Measurements from ENCODE around the gene FUZ. TPM values are rescaled to one million over a fixed set of nuclear protein-coding genes. Genes with fewer than 3 reads are reported as not detected.

The FUZ gene
- total RNA-seq, 2 donors from 2014 or later: 8.9 to 24.1 TPM

- Histone ChIP-seq H3K4me1 (no peaks in the 10 kb centered on the region), H3K9me3 (no peaks in the 10 kb centered on the region), H3K4me3 (no peak overlapping the region), H3K36me3 (replicated peaks in 1 of 2; ENCODE audit: insufficient read depth in 1 of 2, low read depth in 2 of 2) (peaks cover 0 to 17% of the 10 kb centered on the region in 2 donors), H3K27me3 (no peaks in the 10 kb centered on the region), H3K27ac (no peak overlapping the region)
- no peak for TF ChIP-seq CTCF (IDR thresholded peaks at IDR 0.05)
- TF ChIP-seq POLR2A (IDR thresholded peaks at IDR 0.05): no peak
- intact Hi-C loops (cut with DNase I): no loop called here
- DNase-seq (no peak), ATAC-seq (no peak)
- 94 to 97% methylated on average over 9 to 10 of the region's 10 CpGs for WGBS, 2 donors
These were observed 12.3 kb downstream of the FUZ start for GRCh38 chr19:49800771-49801170.

GRCh38 chr19:49799798-49800376 is 13.2 kb downstream of the FUZ start:
- DNase-seq (no peak), ATAC-seq (no peak)
- Histone ChIP-seq H3K27me3 (no peaks in the 10 kb centered on the region), H3K4me1 (no peaks in the 10 kb centered on the region), H3K9me3 (no peaks in the 10 kb centered on the region), H3K27ac (no peak overlapping the region), H3K36me3 (replicated peaks in 1 of 2; ENCODE audit: insufficient read depth in 1 of 2, low read depth in 2 of 2) (peaks cover 0 to 22% of the 10 kb centered on the region in 2 donors), H3K4me3 (no peak overlapping the region)
- 95% methylated on average over 23 to 25 of the region's 25 CpGs for WGBS, 2 donors
- TF ChIP-seq CTCF (IDR thresholded peaks at IDR 0.05) (peak in 1 of 7 experiments; percentile 11), POLR2A (IDR thresholded peaks at IDR 0.05) (no peak)
- intact Hi-C loops (cut with DNase I): no loop called here

GRCh38 chr19:49799271-49799797 is 13.8 kb downstream of the FUZ start:
- intact Hi-C loops (cut with DNase I): no loop called here
- ATAC-seq (no peak), DNase-seq (no peak)
- 91 to 93% methylated on average over 26 to 28 of the region's 28 CpGs for WGBS, 2 donors
- Histone ChIP-seq H3K4me3 (no peak overlapping the region), H3K27me3 (no peaks in the 10 kb centered on the region), H3K36me3 (replicated peaks in 1 of 2; ENCODE audit: insufficient read depth in 1 of 2, low read depth in 2 of 2) (peaks cover 0 to 23% of the 10 kb centered on the region in 2 donors), H3K27ac (no peak overlapping the region), H3K9me3 (no peaks in the 10 kb centered on the region), H3K4me1 (no peaks in the 10 kb centered on the region)
- TF ChIP-seq CTCF (IDR thresholded peaks at IDR 0.05) (no peak), POLR2A (IDR thresholded peaks at IDR 0.05) (no peak)

GRCh38 chr19:49798574-49798973 is 14.5 kb downstream of the FUZ start:
- TF ChIP-seq POLR2A (IDR thresholded peaks at IDR 0.05) (no peak), CTCF (IDR thresholded peaks at IDR 0.05) (no peak)
- no peaks in the 10 kb centered on the region for H3K9me3 ChIP-seq
- H3K36me3 ChIP-seq (replicated peaks in 1 of 2; ENCODE audit: insufficient read depth in 1 of 2, low read depth in 2 of 2): peaks cover 0 to 23% of the 10 kb centered on the region in 2 donors
- no peaks in the 10 kb centered on the region for H3K4me1 ChIP-seq
- WGBS, 2 donors: 89% methylated on average over 11 of the region's 11 CpGs; no CpG with 5 or more reads in 1 of the 2 donors
- DNase-seq: no peak
- intact Hi-C loops (cut with DNase I): no loop called here
- ATAC-seq: no peak
- no peaks in the 10 kb centered on the region for H3K27me3 ChIP-seq
- no peak overlapping the region for H3K27ac ChIP-seq
- no peak overlapping the region for H3K4me3 ChIP-seq

GRCh38 chr19:49795615-49796014 is 17.5 kb downstream of the FUZ start:
- intact Hi-C loops (cut with DNase I): no loop called here
- Histone ChIP-seq H3K4me1 (no peaks in the 10 kb centered on the region), H3K36me3 (replicated peaks in 1 of 2; ENCODE audit: insufficient read depth in 1 of 2, low read depth in 2 of 2) (peaks cover 0 to 39% of the 10 kb centered on the region in 2 donors), H3K9me3 (no peaks in the 10 kb centered on the region), H3K27me3 (no peaks in the 10 kb centered on the region), H3K27ac (no peak overlapping the region), H3K4me3 (no peak overlapping the region)
- DNase-seq (no peak), ATAC-seq (no peak)
- 94 to 98% methylated on average over 10 to 20 of the region's 20 CpGs for WGBS, 2 donors
- TF ChIP-seq POLR2A (IDR thresholded peaks at IDR 0.05): no peak
- TF ChIP-seq CTCF (IDR thresholded peaks at IDR 0.05): no peak
